GM10266 (cell line): Measurements from ENCODE around the gene NUDT19.

Source experiments
- DNase-seq: peaks from one replicate; pipeline ENCODE4 v3.0.0; 2012; ENCODE audit errors: extremely low spot score
- TF ChIP-seq, protein P1 (sequence below): IDR thresholded peaks from 2 replicates; pipeline ENCODE4 v1.5.1; 2012; ENCODE audit warnings: mild to moderate bottlenecking, low read depth; ENCODE audit not compliant: control insufficient read depth, insufficient read depth; ENCODE audit errors: missing control alignments

NUDT19 gene

DNA sequence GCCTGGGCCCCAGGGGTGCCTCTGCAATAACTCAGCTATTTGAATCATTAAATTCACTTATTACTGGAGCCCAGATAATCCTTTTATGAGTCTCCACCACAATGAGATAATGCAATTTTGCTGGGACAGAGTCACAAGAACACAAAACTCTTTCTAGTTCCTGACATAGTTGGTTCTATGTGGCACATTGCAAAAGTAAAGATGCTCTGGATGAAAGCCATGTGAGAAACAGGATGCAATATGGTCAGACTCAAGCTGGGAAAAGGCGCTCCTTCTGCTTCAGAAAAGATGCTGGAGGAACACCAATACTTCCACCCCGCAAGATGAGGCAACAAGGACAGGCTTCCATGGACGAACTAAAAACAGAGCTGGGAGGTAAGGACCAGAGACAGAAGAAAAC is 22.3 kb upstream of the NUDT19 start:
- TF ChIP-seq, protein P1, sequence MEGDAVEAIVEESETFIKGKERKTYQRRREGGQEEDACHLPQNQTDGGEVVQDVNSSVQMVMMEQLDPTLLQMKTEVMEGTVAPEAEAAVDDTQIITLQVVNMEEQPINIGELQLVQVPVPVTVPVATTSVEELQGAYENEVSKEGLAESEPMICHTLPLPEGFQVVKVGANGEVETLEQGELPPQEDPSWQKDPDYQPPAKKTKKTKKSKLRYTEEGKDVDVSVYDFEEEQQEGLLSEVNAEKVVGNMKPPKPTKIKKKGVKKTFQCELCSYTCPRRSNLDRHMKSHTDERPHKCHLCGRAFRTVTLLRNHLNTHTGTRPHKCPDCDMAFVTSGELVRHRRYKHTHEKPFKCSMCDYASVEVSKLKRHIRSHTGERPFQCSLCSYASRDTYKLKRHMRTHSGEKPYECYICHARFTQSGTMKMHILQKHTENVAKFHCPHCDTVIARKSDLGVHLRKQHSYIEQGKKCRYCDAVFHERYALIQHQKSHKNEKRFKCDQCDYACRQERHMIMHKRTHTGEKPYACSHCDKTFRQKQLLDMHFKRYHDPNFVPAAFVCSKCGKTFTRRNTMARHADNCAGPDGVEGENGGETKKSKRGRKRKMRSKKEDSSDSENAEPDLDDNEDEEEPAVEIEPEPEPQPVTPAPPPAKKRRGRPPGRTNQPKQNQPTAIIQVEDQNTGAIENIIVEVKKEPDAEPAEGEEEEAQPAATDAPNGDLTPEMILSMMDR: no peak
- DNase-seq: no peak

DNA sequence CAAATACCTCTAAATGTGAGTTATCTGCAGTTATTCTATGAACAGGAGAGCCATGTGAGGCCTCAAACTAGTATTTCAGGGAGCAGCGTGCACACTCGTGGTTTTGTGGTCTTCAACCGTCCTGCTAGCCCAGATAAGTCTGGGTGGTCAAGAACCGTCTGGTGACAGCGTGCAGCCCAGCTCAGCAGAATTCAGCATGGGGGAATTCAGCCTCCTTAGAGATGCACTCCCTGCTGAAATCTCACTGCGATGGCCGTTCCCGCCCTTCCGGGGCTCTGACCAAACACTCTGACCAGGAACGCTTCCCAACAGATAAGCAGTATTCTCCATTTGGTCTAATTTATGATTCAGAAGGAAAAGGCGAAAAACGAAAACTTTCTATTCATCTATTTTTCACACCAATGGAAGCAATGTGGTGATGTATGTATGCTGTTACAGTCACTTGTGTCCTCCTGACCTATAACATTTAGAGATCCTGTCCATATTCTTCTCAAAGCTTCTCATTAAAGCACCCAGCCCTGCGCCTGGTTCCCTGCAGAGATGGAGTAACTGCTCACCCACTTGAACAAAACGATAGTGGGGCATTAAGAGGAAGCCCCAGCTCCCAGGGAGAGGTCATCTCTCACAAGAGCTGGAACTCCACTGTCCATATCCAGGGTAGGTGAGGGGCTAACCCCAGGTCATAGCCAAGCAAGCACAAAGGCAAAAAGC is 19.6 kb upstream of the NUDT19 start:
- DNase-seq: no peak
- TF ChIP-seq, protein P1: no peak

DNA sequence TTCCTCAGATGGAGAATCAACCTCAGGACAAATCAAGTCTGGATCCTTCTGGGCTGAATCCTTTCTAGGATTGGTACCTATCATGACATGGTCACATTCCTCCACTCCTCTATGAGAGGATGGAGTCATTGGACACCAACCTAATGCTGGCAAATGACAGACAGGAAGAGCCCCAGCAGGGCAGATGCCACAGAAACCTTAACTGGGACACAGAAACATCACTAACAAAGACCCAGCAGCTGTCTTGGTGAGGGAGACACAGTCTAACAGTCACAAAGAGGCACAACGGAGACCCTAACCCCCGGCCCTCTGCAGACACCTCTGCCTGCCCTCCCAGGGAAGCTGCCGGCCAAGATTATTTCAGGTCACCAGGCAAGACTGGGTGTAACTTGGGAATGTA is 18.8 kb upstream of the NUDT19 start:
- TF ChIP-seq, protein P1: no peak
- DNase-seq: no peak

DNA sequence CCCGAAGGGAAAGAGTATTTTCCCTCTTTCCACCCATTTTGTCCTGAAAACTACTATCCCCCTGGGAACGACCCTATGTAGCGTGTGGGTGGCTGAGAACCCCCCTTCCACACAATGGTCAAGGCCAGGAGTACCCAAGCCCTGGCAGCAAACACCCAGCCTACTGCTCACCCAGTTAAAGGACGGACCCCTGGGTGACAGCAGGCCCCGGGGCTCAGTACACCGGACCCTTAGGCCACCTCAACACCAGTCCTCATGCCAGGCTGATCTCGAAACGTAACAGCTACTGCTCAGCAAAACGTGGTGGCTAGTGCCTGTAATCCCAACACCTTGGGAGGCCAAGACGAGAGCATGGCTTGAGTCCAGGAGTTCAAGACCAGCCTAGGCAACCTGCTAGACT is 18.0 kb upstream of the NUDT19 start:
- TF ChIP-seq, protein P1: no peak
- DNase-seq: no peak

DNA sequence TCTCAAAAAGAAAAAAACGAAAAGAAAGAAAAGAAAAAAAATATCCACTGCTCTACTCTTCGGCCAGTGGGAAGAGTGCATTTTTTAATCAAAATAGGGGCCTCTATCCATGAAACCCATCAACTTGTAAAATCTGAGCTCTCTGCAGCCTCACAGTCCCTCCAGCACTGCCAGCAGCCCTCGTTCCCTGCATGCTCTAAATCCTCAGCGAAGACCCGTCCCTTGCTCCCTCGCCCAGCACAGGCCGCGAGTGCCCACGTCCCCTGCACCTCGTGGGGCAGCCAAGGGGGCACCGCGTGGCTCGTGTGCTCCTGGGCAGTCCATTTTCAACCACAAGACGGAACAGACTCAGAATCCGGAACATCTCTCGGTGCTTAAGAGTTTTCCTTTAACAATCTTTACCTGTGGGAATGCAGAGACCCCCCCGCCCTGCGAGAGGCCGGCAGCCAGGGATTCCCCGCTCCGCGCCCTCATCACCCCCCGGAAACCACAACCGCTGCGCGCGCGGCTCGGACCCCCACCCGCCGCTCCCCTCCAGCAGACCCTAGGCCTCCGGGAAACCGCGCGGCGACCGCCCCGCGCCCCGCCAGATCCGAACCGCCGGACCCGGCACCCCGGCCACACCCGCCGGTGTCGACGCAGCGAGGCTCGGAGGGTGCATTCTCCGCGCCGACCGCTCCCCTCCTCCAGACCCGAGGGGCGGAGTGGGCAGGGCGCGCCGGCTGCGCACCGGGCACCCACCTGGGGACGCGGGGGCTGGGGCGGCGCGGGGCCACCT is 17.3 kb upstream of the NUDT19 start:
- TF ChIP-seq, protein P1: no peak
- DNase-seq: no peak

DNA sequence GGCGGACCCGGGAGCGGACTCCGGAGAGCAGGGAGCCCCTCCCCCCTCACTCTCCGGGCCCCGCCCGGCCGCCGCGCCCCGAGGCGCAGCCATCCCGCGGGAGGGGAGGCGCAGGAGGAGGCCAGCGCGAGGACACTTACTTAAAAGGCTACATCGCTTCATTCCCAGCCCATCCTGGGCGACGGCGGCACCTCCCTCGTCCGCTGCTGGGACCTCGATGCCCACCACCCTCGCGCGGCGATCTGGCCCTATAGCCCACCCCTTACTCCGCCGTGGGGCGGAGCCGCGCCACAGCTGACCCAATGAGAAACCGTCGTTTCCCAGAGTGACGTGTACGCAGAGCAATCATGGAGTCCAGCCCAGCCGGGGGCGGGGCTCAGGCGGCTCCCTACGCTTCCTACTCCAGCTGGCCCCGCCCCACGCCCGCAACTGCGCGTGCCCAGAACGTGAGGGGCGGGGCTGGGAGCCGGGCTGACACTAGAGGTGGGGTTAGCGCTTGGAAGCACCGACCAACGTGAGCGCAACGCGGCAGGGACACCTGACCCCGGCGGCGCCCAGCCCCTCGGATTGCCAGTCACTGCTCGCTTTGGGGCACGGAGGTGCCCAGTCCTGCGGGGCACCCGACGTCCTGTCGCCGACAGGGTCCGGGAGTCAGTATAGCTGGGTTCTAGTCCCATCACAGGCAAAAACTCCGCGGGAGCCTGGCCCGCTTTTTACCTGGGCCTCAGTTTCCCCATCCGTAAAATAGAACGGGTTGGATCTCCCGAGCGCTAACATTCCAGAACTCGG is 16.5 kb upstream of the NUDT19 start, which contains the start of gene ANKRD27:
TSS of gene ANKRD27 (minus strand) at position 250 of the 789 bp plus-strand sequence. CDS start 16,165 bp downstream, outside the sequence.
- TF ChIP-seq, protein P1: no peak
- DNase-seq: peak; percentile 100

DNA sequence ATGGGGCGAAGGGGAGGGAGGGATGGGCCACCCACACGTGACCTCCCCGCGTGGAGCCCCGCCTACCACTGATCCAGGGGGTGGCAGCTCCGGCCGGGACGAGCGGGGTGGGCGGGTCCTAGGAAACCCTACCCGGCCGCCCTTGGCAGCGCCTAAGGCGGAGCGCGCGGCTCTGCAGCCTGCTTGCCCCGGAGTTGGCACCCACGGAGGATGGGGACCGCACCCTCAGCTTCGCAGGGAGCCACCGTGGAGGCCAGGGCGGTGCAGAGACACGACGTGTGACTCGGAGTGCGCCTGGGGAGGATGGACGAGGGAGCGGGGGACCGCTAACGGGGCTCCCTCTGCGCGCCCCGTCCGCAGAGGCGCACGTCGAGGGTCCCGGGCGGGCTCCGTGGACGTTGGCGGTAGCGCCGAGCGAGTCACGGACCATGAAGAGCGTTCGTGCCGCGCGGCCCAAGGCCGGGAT is 15.9 kb upstream of the NUDT19 start, which contains the start of gene RGS9BP:
TSS of gene RGS9BP (plus strand) at position 129 of the 466 bp plus-strand sequence. CDS start 416 bp downstream, outside the sequence.
- peak; percentile 72 for DNase-seq
- TF ChIP-seq, protein P1: no peak
